SK-N-SH (cell line): ENCODE data around the gene GSG1L.

ENCODE experiments used
- JUND ChIP-seq: IDR thresholded peaks from 2 replicates; pipeline ENCODE4 v1.4.0; 2012
- NRF1 ChIP-seq: IDR thresholded peaks from 2 replicates; pipeline ENCODE4 v1.6.1; 2012; ENCODE audit warnings: low read depth, mild to moderate bottlenecking, low read length
- SMC3 ChIP-seq: IDR thresholded peaks from 2 replicates; pipeline ENCODE4 v1.6.1; 2012; ENCODE audit warnings: low read depth, low read length, improper control_type of control experiment
- YY1 ChIP-seq: IDR thresholded peaks from 2 replicates; pipeline ENCODE4 v1.4.0; 2012; ENCODE audit warnings: low read depth, mild to moderate bottlenecking
- TF ChIP-seq, protein P1 (sequence below): IDR thresholded peaks from 2 replicates; pipeline ENCODE4 v1.4.0; 2012; ENCODE audit warnings: low read depth
- TF ChIP-seq, protein P2 (sequence below): fragments of 200-600 bp; sonication (generic); IDR thresholded peaks from 2 replicates; pipeline ENCODE4 v1.6.1; 2017; ENCODE audit warnings: antibody characterized with exemption, mild to moderate bottlenecking, moderate library complexity

DNA sequence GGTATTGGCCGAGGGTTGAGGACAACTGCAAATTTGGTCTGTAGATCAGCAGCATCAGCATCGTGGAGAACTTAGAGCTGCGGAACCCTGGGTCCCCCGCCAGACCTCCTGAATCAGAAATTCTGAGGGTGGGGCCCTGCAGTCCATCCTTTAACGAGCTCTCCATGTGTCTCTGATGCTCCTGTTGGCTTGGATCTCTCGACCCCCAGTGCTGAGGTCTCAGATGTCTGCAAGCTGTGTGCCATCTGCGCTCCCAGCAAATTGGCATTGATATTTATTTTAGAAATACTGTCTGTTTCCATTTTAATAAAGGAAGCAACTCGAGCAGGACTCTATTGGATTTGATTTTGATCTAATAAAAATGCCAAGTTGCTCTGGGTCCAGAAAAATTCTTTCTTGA is 263.6 kb downstream of the GSG1L start:
- TF ChIP-seq, protein P1, sequence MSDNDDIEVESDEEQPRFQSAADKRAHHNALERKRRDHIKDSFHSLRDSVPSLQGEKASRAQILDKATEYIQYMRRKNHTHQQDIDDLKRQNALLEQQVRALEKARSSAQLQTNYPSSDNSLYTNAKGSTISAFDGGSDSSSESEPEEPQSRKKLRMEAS = no peak
- TF ChIP-seq NRF1 (no peak), SMC3 (no peak), JUND (no peak), YY1 (no peak)
- TF ChIP-seq, protein P2, sequence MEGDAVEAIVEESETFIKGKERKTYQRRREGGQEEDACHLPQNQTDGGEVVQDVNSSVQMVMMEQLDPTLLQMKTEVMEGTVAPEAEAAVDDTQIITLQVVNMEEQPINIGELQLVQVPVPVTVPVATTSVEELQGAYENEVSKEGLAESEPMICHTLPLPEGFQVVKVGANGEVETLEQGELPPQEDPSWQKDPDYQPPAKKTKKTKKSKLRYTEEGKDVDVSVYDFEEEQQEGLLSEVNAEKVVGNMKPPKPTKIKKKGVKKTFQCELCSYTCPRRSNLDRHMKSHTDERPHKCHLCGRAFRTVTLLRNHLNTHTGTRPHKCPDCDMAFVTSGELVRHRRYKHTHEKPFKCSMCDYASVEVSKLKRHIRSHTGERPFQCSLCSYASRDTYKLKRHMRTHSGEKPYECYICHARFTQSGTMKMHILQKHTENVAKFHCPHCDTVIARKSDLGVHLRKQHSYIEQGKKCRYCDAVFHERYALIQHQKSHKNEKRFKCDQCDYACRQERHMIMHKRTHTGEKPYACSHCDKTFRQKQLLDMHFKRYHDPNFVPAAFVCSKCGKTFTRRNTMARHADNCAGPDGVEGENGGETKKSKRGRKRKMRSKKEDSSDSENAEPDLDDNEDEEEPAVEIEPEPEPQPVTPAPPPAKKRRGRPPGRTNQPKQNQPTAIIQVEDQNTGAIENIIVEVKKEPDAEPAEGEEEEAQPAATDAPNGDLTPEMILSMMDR = no peak
